Posterior vena cava (tissue), 2 donors: Measurements from ENCODE around the gene MAP3K10. TPM values are rescaled to one million over a fixed set of nuclear protein-coding genes. Genes with fewer than 3 reads are reported as not detected.
"Not testable (repeated sequence)": the region's sequence is repeated elsewhere in the genome, so short reads cannot be mapped to it uniquely, and the experiment has no call there.

Experiments used
- DNase-seq: peaks from one replicate; pipeline ENCODE4 v3.0.0-alpha.2; 2020; ENCODE audit warnings: low spot score
- intact Hi-C, 2 donors: fragments of 100-400 bp; cut with DNase I; formaldehyde crosslinking; loops; one replicate each; pipeline versions ENCODE4 v1.14.1 to v1.14.2; 2022 to 2023
- total RNA-seq, 2 donors: library from RNA; stranded (reverse); fragmentation: NEBNext Ultra II Directional; extraction: Animal tissue kit (Norgen Biotek cat#: 25700); gene quantifications; one replicate each; pipeline ENCODE4 v1.2.1, GENCODE V29; 2021
- donor health status: DM: yes; HTN: yes; CAD: no.
- donor health status: DM: yes; HTN: yes; CAD: no.

The MAP3K10 gene
- total RNA-seq, 2 donors from 2014 or later: 16.9 to 21.5 TPM

GRCh38 chr19:40213251-40213829 lies 22.1 kb downstream of the MAP3K10 start:
- DNase-seq: no peak
- intact Hi-C loops: no loop called here

- intact Hi-C loops: no loop called here
- no peak for DNase-seq
Observed at GRCh38 chr19:40213882-40214570, 22.8 kb downstream of the MAP3K10 start.

GRCh38 chr19:40214936-40215335 lies 23.7 kb downstream of the MAP3K10 start:
- intact Hi-C loops: loop anchor here in 1 of 2 donors (5.0 kb wide), 1 partner anchor 78 kb away; no protein-coding TSS in a partner anchor
- no peak for DNase-seq

- no peak for DNase-seq
- intact Hi-C loops: loop anchor here in 1 of 2 donors (5.0 kb wide), 1 partner anchor 79 kb away; no protein-coding TSS in a partner anchor
Observed at GRCh38 chr19:40216013-40216776, 25.0 kb downstream of the MAP3K10 start.

GRCh38 chr19:40216777-40217026 lies 25.5 kb downstream of the MAP3K10 start:
- no peak for DNase-seq
- intact Hi-C loops: loop anchor here in 1 of 2 donors (5.0 kb wide), 1 partner anchor 79 kb away; no protein-coding TSS in a partner anchor

- no peak for DNase-seq
- intact Hi-C loops: loop anchor here in 1 of 2 donors (5.0 kb wide), 1 partner anchor 80 kb away; no protein-coding TSS in a partner anchor
Observed at GRCh38 chr19:40217027-40217810, 26.0 kb downstream of the MAP3K10 start.

GRCh38 chr19:40217934-40218890 lies 27.0 kb downstream of the MAP3K10 start, which contains the start of gene TTC9B:
Gene TTC9B (minus strand): TSS chr19:40218384. CDS start chr19:40218381, 3 bp downstream.
- intact Hi-C loops: loop anchor here in 1 of 2 donors (5.0 kb wide), 1 partner anchor 81 kb away; no protein-coding TSS in a partner anchor

GRCh38 chr19:40219029-40219428 lies 27.8 kb downstream of the MAP3K10 start:
- intact Hi-C loops: loop anchor here in 1 of 2 donors (5.0 kb wide), 1 partner anchor 82 kb away; no protein-coding TSS in a partner anchor
- DNase-seq: not testable (repeated sequence)

More at GRCh38 chr19:40217934-40218890, 27.0 kb downstream of the MAP3K10 start, which contains the start of gene TTC9B:
- DNase-seq: no peak

- DNase-seq: no peak
- intact Hi-C loops: loop anchor here in 1 of 2 donors (5.0 kb wide), 1 partner anchor 82 kb away; no protein-coding TSS in a partner anchor
Observed at GRCh38 chr19:40219721-40220276, 28.6 kb downstream of the MAP3K10 start.

- DNase-seq: no peak
- intact Hi-C loops: no loop called here
Observed at GRCh38 chr19:40220674-40221073, 29.4 kb downstream of the MAP3K10 start.

- no peak for DNase-seq
Observed at GRCh38 chr19:40221858-40222619, 30.8 kb downstream of the MAP3K10 start.

GRCh38 chr19:40223135-40223822 lies 32.1 kb downstream of the MAP3K10 start:
- intact Hi-C loops: loop anchor here in 1 of 2 donors (2.0 kb wide), 1 partner anchor 84 kb away; no protein-coding TSS in a partner anchor

More at GRCh38 chr19:40221858-40222619, 30.8 kb downstream of the MAP3K10 start:
- intact Hi-C loops: loop anchor here in 1 of 2 donors (2.0 kb wide), 1 partner anchor 83 kb away; no protein-coding TSS in a partner anchor

GRCh38 chr19:40224342-40225150 lies 33.3 kb downstream of the MAP3K10 start:
- intact Hi-C loops: no loop called here
- DNase-seq: no peak

More at GRCh38 chr19:40223135-40223822, 32.1 kb downstream of the MAP3K10 start:
- DNase-seq: no peak

GRCh38 chr19:40225440-40226305 lies 34.4 kb downstream of the MAP3K10 start:
- no peak for DNase-seq
- intact Hi-C loops: no loop called here
